AG04449 (cell line): Measurements from ENCODE around the gene CSGALNACT2.

Experiments
- CTCF ChIA-PET: fragments of 350-600 bp; formaldehyde crosslinking; extraction: SDS; loops from one replicate; lab custom pipeline; 2021; ENCODE audit warnings: antibody characterized with exemption; lab: Yijun Ruan, JAX
- POLR2A ChIA-PET: fragments of 400-600, 350-600 bp; formaldehyde crosslinking; extraction: SDS; loops from one replicate; lab custom pipeline; 2020; ENCODE audit warnings: antibody characterized with exemption, inconsistent platforms; lab: Yijun Ruan, JAX
- DNase-seq: peaks from one replicate; pipeline ENCODE4 v3.0.0-alpha.2; 2010; ENCODE audit warnings: low read depth, low spot score
- H3K4me3 ChIP-seq: 2 replicates; pipeline ENCODE4 v1.5.1; 2011; ENCODE audit warnings: low read depth, mild to moderate bottlenecking, control low read depth, low read length
- TF ChIP-seq, protein P1 (sequence below): IDR thresholded peaks from one replicate; pipeline ENCODE4 v1.5.1; 2011; ENCODE audit warnings: mild to moderate bottlenecking, moderate library complexity, low read length, control low read depth, inconsistent platforms; ENCODE audit not compliant: insufficient read depth; ENCODE audit errors: missing control alignments

CSGALNACT2 gene

DNA sequence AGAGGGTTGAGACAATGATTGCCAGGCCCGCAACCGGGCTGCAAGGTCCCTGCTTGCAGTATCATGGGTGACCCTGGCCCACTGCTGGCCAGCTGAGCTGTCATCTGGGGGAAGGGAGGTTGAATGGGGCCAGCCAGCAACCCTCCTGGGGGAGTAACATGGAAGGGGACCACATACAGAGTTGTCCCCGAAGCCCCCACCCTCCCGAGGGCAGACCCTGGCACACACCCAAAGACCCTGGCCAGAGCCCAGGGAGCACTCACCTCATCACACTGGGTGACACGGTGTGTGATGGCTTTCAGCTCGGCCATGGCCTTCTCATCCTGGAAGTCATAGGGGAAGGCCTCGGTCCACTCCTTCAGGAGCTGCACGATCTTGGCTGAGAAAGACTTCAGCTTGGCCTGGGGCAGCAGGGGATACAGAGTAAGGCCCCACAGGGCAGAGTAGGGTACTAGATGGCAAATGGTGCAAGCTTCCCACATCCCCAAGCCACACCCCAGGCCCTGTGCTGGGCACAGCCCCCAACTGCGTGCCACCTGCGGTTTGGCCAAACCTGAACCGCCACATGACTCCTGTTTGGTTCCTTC is 63.4 kb downstream of the CSGALNACT2 start:
- CTCF ChIA-PET: interaction anchor here (0.7 to 7.3 kb wide), 7 partner anchors 9 to 68 kb away, joined by 3 to 83 read pairs (median 7); no protein-coding TSS in a partner anchor
- no peak for DNase-seq
- POLR2A ChIA-PET: interaction anchor here (1.0 kb wide), 1 partner anchor 64 kb away, joined by 3 read pairs; the partner anchor contains the start of gene CSGALNACT2
- no peak overlapping the region for H3K4me3 ChIP-seq
- TF ChIP-seq, protein P1, sequence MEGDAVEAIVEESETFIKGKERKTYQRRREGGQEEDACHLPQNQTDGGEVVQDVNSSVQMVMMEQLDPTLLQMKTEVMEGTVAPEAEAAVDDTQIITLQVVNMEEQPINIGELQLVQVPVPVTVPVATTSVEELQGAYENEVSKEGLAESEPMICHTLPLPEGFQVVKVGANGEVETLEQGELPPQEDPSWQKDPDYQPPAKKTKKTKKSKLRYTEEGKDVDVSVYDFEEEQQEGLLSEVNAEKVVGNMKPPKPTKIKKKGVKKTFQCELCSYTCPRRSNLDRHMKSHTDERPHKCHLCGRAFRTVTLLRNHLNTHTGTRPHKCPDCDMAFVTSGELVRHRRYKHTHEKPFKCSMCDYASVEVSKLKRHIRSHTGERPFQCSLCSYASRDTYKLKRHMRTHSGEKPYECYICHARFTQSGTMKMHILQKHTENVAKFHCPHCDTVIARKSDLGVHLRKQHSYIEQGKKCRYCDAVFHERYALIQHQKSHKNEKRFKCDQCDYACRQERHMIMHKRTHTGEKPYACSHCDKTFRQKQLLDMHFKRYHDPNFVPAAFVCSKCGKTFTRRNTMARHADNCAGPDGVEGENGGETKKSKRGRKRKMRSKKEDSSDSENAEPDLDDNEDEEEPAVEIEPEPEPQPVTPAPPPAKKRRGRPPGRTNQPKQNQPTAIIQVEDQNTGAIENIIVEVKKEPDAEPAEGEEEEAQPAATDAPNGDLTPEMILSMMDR: no peak

- ChIA-PET POLR2A (interaction anchor here (1.0 kb wide), 1 partner anchor 64 kb away, joined by 3 read pairs; the partner anchor contains the start of gene CSGALNACT2), CTCF (interaction anchor here (0.7 to 7.3 kb wide), 8 partner anchors 8 to 69 kb away, joined by 3 to 83 read pairs (median 5); no protein-coding TSS in a partner anchor)
- peak overlapping the region; percentile 45 for H3K4me3 ChIP-seq
- TF ChIP-seq, protein P1: peak; percentile 54
- no peak for DNase-seq
These were observed 64.0 kb downstream of the CSGALNACT2 start for GRCh38 chr10:43202224-43202656.

DNA sequence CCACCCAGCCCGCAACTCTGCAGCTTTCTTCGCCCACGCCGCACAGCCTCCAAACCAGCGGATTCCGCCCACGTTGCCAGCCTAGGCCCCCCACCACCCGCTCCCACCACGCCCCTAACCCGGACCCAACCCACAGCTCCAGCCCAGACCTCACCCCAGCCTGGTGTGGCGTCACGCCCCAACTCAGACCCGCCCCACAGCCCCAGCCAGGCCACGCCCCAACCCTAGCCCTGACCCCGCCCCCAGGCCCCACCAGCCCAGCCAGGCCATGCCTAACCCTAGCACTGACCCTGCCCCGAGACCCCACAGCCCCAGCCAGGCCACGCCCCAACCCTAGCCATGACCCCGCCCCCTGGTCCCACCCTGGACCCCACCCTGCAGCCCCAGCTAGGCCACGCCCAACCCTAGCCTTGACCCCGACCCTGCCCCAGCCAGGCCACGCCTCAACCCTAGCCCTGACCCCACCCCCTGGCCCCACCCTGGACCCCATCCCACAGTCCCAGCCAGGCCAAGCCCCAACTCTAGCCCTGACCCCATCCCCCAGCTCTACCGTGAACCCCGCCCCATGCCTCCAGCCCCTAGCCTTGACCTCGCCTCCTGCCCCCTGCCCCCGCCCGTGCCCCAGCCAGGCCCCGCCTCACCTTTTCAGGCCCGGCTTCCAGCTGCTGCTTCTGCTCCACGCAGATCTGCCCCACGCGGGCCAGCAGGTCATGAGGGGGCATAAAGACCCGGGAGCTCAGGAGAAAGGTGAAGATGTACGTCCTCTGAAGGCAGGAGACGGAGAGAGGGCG is 64.6 kb downstream of the CSGALNACT2 start:
- no peak for DNase-seq
- ChIA-PET CTCF (interaction anchor here (1.3 to 7.3 kb wide), 7 partner anchors 7 to 69 kb away, joined by 3 to 83 read pairs (median 8); no protein-coding TSS in a partner anchor), POLR2A (interaction anchor here (1.0 kb wide), 1 partner anchor 65 kb away, joined by 3 read pairs; the partner anchor contains the start of gene CSGALNACT2)
- TF ChIP-seq, protein P1: no peak
- peak overlapping the region; percentile 45; the same call in 1 of the 2 replicates for H3K4me3 ChIP-seq

DNA sequence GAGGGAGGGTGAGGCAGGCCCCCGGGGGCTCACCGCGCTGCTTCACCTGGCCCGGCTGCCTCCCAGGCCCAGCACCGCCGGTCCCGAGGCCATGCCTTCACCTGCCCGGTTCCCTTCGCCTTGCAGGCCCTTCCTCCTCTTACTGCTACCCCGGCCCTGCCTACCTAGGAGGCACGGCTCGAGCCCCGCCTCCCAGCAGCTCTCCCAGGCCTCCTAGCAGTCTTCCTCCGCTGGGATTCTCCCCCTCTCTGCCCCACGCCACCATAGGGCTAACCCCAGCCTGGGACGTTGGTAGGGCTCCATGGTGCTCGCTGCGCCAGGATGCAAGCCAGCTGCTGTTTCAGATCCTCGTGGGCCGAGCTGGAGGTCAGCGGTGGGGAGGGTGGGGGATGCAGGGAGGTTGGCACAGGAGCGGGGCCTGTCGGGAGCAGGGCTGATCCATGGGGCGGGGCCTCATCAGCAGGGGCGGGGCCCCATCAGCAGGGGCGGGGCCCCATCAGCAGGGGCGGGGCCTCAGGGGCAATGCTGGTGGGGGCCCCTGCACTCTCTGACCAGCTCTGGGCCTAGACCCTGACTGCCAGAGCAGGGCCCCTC is 65.3 kb downstream of the CSGALNACT2 start:
- no peak overlapping the region for H3K4me3 ChIP-seq
- no peak for DNase-seq
- POLR2A ChIA-PET: no interaction called here

GRCh38 chr10:43204042-43204942 is 66.0 kb downstream of the CSGALNACT2 start:
- POLR2A ChIA-PET: no interaction called here
- CTCF ChIA-PET: interaction anchor here (0.9 to 7.3 kb wide), 10 partner anchors 11 to 255 kb away, joined by 3 to 83 read pairs (median 4); no protein-coding TSS in a partner anchor
- H3K4me3 ChIP-seq: no peak overlapping the region
- DNase-seq: no peak
- TF ChIP-seq, protein P1: no peak

More for the DNA sequence above, 65.3 kb downstream of the CSGALNACT2 start:
- CTCF ChIA-PET: interaction anchor here (1.4 to 7.3 kb wide), 8 partner anchors 11 to 84 kb away, joined by 3 to 83 read pairs (median 7); no protein-coding TSS in a partner anchor
- TF ChIP-seq, protein P1: no peak
